ENCODE data around the gene CRX. TPM values are rescaled to one million over a fixed set of nuclear protein-coding genes. Genes with fewer than 3 reads are reported as not detected.
A peak's percentile ranks its signal among the peaks of the same experiment; 100 is the strongest.
"Not testable (repeated sequence)": the region's sequence is repeated elsewhere in the genome, so short reads cannot be mapped to it uniquely, and the experiment has no call there.

The CRX gene
- total and polyA plus RNA-seq, 4 donors = 0.04 TPM; not detected in 3

DNA sequence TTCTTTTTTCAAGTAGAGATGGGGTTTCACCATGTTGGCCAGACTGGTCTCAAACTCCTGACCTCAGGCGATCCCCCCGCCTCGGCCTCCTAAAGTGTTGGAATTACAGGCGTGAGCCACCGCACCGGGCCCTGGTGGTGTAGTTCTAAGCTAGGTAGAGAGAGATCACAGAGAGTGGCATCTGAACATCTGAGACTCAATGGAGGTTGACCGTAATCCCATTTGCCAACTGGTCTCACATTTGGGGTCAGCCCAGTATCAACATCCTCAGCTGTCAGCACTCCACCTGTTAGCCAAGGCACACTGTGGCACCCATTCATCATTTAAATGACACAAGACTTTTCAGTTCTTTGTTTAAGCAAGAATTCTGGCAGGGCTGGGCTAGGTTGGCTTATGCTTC lies 35.2 kb upstream of the CRX start:
- DNase-seq (ENCODE audit: low spot score) = no peak
- TF ChIP-seq YY1 (IDR thresholded peaks at IDR 0.05) (no peak), FOXA1 (IDR thresholded peaks at IDR 0.05) (no peak), CTCF (IDR thresholded peaks at IDR 0.05; ENCODE audit: low read depth, low read length, missing input control) (no peak), FOXA2 (IDR thresholded peaks at IDR 0.05) (no peak), ZBTB33 (IDR thresholded peaks at IDR 0.05) (no peak), TAF1 (conservative IDR thresholded peaks at IDR 0.05) (no peak), EGR1 (IDR thresholded peaks at IDR 0.05; ENCODE audit: low read depth in 2 of 2) (no peak), HNF4G (IDR thresholded peaks at IDR 0.05) (no peak), JUND (IDR thresholded peaks at IDR 0.05) (no peak)
- 98% methylated on average over 7 of the region's 7 CpGs for WGBS

DNA sequence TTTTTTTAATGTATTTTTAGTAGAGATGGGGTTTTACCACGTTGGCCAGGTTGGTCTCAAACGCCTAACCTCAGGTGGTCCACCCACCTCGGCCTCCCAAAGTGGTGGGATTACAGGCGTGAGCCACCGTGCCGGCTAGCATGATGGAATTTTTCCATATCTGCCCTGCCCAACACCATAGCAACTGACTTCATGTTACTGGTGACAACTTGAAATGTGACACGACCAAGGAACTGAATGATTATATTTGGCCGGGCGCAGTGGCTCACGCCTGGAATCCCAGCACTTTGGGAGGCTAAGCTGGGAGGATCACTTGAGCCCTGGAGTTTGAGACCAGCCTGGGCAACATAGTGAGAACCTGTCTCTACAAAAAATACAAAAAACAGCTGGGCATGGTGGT lies 34.4 kb upstream of the CRX start:
- WGBS = 90% methylated on average over 10 of the region's 10 CpGs
- H3K36me3 ChIP-seq (ENCODE audit: control insufficient read depth in 4 of 4, insufficient read depth in 3 of 4, low read depth in 1 of 4, low read length in 3 of 4) = peaks cover 1 to 15% (median 5%) of the 10 kb centered on the region in 4 donors
- H3K27me3 ChIP-seq (ENCODE audit: control insufficient read depth in 4 of 4, insufficient read depth in 4 of 4, low read length in 3 of 4); H3K4me1 ChIP-seq (ENCODE audit: control insufficient read depth in 4 of 4, insufficient read depth in 4 of 4, low read length in 3 of 4); H3K4me3 ChIP-seq (ENCODE audit: low read depth in 1 of 3, low read length in 3 of 3); DNase-seq (ENCODE audit: low spot score); H3K27ac ChIP-seq (ENCODE audit: low read depth in 1 of 2, low read length in 2 of 2); H3K9ac ChIP-seq (ENCODE audit: low read depth in 1 of 2, low read length in 2 of 2); H3K9me3 ChIP-seq (ENCODE audit: control insufficient read depth in 4 of 4, low read length in 3 of 4): not testable (repeated sequence)

More for the DNA sequence above, 35.2 kb upstream of the CRX start:
- no peak overlapping the region for H3K27ac ChIP-seq (ENCODE audit: low read depth in 1 of 2, low read length in 2 of 2)
- H3K9ac ChIP-seq (ENCODE audit: low read depth in 1 of 2, low read length in 2 of 2) = no peak overlapping the region
- H3K9me3 ChIP-seq (ENCODE audit: control insufficient read depth in 4 of 4, low read length in 3 of 4) = no peaks in the 10 kb centered on the region
- H3K4me1 ChIP-seq (ENCODE audit: control insufficient read depth in 4 of 4, insufficient read depth in 4 of 4, low read length in 3 of 4) = peaks cover 0 to 6% (median 2%) of the 10 kb centered on the region in 4 donors
- no peaks in the 10 kb centered on the region for H3K27me3 ChIP-seq (ENCODE audit: control insufficient read depth in 4 of 4, insufficient read depth in 4 of 4, low read length in 3 of 4)
- H3K4me3 ChIP-seq (ENCODE audit: low read depth in 1 of 3, low read length in 3 of 3) = no peak overlapping the region
- H3K36me3 ChIP-seq (ENCODE audit: control insufficient read depth in 4 of 4, insufficient read depth in 3 of 4, low read depth in 1 of 4, low read length in 3 of 4) = peaks cover 1 to 15% (median 5%) of the 10 kb centered on the region in 4 donors

DNA sequence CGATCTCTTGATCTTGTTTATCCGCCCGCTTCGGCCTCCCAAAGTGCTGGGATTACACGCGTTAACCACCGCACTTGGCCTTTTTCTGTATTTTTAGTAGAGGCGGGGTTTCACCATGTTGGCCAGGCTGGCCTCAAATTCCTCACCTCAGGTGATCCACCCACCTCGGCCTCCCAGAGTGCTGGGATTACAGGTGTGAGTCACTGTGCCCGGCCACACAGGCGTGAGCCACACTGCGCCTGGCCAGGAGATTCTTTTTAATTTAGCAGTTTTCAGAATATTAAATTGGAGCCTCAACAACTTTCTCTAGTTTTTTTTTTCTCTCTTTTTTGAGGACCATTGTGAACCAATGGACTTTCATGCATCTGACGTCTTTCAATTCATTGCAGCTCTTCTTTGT lies 31.9 kb upstream of the CRX start:
- not testable (repeated sequence) for H3K9me3 ChIP-seq (ENCODE audit: control insufficient read depth in 4 of 4, low read length in 3 of 4); H3K27ac ChIP-seq (ENCODE audit: low read depth in 1 of 2, low read length in 2 of 2); H3K36me3 ChIP-seq (ENCODE audit: control insufficient read depth in 4 of 4, insufficient read depth in 3 of 4, low read depth in 1 of 4, low read length in 3 of 4); H3K27me3 ChIP-seq (ENCODE audit: control insufficient read depth in 4 of 4, insufficient read depth in 4 of 4, low read length in 3 of 4); H3K4me1 ChIP-seq (ENCODE audit: control insufficient read depth in 4 of 4, insufficient read depth in 4 of 4, low read length in 3 of 4); H3K4me3 ChIP-seq (ENCODE audit: low read depth in 1 of 3, low read length in 3 of 3); DNase-seq (ENCODE audit: low spot score); H3K9ac ChIP-seq (ENCODE audit: low read depth in 1 of 2, low read length in 2 of 2)
- WGBS = 90% methylated on average over 13 of the region's 13 CpGs

DNA sequence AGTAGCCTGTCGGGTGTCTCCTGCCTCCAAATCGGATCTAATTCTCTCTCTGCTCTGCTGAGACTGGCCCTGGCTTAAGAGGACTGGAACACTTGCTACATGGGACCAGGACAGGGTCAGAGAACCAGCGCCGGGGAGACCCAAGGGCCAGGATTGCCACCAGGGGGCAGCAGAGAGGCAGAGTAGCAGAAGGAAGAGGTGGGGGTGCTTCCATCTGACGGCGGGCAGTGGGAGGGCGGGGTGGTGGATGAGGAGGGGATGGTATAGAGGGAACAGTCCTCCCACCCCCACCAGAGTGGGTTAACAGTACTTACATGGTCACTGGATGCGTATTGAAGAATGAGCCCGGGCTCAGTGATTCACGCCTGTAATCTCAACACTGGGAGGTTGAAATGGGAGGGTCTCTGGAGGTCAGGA lies 31.3 kb upstream of the CRX start:
- WGBS = 15% methylated on average over 10 of the region's 10 CpGs
- no peaks in the 10 kb centered on the region for H3K9me3 ChIP-seq (ENCODE audit: control insufficient read depth in 4 of 4, low read length in 3 of 4)
- no peak overlapping the region for H3K27ac ChIP-seq (ENCODE audit: low read depth in 1 of 2, low read length in 2 of 2)
- H3K4me1 ChIP-seq (ENCODE audit: control insufficient read depth in 4 of 4, insufficient read depth in 4 of 4, low read length in 3 of 4) = peaks cover 0 to 3% (median 0%) of the 10 kb centered on the region in 4 donors
- H3K4me3 ChIP-seq (ENCODE audit: low read depth in 1 of 3, low read length in 3 of 3) = no peak overlapping the region
- H3K9ac ChIP-seq (ENCODE audit: low read depth in 1 of 2, low read length in 2 of 2) = no peak overlapping the region
- H3K36me3 ChIP-seq (ENCODE audit: control insufficient read depth in 4 of 4, insufficient read depth in 3 of 4, low read depth in 1 of 4, low read length in 3 of 4) = peaks cover 1 to 3% (median 1%) of the 10 kb centered on the region in 4 donors
- H3K27me3 ChIP-seq (ENCODE audit: control insufficient read depth in 4 of 4, insufficient read depth in 4 of 4, low read length in 3 of 4) = no peaks in the 10 kb centered on the region
- peak; percentile 86 for DNase-seq (ENCODE audit: low spot score)
- no peak for TF ChIP-seq YY1 (IDR thresholded peaks at IDR 0.05)
- TF ChIP-seq SP1 (IDR thresholded peaks at IDR 0.05) = no peak
- TF ChIP-seq RAD21 (IDR thresholded peaks at IDR 0.05) = peak; percentile 52 to 74
- no peak for TF ChIP-seq NR2F2 (IDR thresholded peaks at IDR 0.05)
- TF ChIP-seq RXRA (IDR thresholded peaks at IDR 0.05) = no peak
- no peak for TF ChIP-seq HNF4A (conservative IDR thresholded peaks at IDR 0.05)
- peak; percentile 68 for TF ChIP-seq CTCF (IDR thresholded peaks at IDR 0.05; ENCODE audit: low read depth, low read length, missing input control)
- no peak for TF ChIP-seq REST (IDR thresholded peaks at IDR 0.05)
- TF ChIP-seq EGR1 (IDR thresholded peaks at IDR 0.05; ENCODE audit: low read depth in 2 of 2) = no peak
